ENCODE data around the gene RALGPS1.
A peak's percentile ranks its signal among the peaks of the same experiment; 100 is the strongest.

RALGPS1 gene

DNA sequence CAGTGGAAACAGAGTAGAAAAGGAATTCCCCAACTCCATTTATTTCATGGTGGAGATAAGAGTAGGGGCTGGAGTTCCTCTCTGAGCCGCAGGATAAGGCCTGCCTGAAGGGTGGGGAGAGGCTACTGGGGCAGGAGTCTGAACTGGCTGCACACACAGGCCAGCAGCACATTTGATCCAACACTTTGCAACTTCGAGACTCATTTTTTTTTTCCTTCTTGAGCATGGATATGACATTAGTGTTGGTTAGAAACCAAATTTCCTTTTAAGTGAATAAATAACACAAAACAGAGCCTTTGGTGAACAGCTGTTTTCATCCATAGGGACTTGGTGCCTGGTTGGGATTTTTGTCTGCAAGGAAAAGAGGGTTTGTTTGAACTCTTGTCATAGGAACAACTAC lies 76.6 kb downstream of the RALGPS1 start:
- Histone ChIP-seq H3K4me3 (ENCODE audit: low read length) (no peak overlapping the region), H3K4me1 (ENCODE audit: low read length) (peaks cover 5% of the 10 kb centered on the region), H3K9ac (ENCODE audit: low read length) (no peak overlapping the region), H3K27ac (ENCODE audit: low read length) (no peak overlapping the region), H3K4me2 (ENCODE audit: low read length) (no peak overlapping the region), H3K27me3 (ENCODE audit: low read depth, low read length) (no peaks in the 10 kb centered on the region), H2AFZ (ENCODE audit: low read depth, low read length) (no peak overlapping the region), H3K36me3 (replicated peaks; ENCODE audit: low read depth, low read length) (no peaks in the 10 kb centered on the region), H3K79me2 (ENCODE audit: low read length) (no peaks in the 10 kb centered on the region), H3K9me3 (ENCODE audit: insufficient read depth, low read length) (no peaks in the 10 kb centered on the region), H4K20me1 (ENCODE audit: insufficient read depth, low read length) (no peaks in the 10 kb centered on the region)
- TF ChIP-seq EZH2phosphoT487 (IDR thresholded peaks at IDR 0.05; ENCODE audit: low read depth) = no peak
- no peak for TF ChIP-seq CTCF (IDR thresholded peaks at IDR 0.05; ENCODE audit: low read depth, low read length)

GRCh38 chr9:126992427-126992826 lies 77.8 kb downstream of the RALGPS1 start:
- TF ChIP-seq EZH2phosphoT487 (IDR thresholded peaks at IDR 0.05; ENCODE audit: low read depth) = no peak
- no peak for TF ChIP-seq CTCF (IDR thresholded peaks at IDR 0.05; ENCODE audit: low read depth, low read length)
- Histone ChIP-seq H3K4me2 (ENCODE audit: low read length) (no peak overlapping the region), H3K27me3 (ENCODE audit: low read depth, low read length) (no peaks in the 10 kb centered on the region), H3K4me3 (ENCODE audit: low read length) (no peak overlapping the region), H3K79me2 (ENCODE audit: low read length) (no peaks in the 10 kb centered on the region), H3K9ac (ENCODE audit: low read length) (no peak overlapping the region), H3K9me3 (ENCODE audit: insufficient read depth, low read length) (no peaks in the 10 kb centered on the region), H3K27ac (ENCODE audit: low read length) (no peak overlapping the region), H3K4me1 (ENCODE audit: low read length) (no peaks in the 10 kb centered on the region), H2AFZ (ENCODE audit: low read depth, low read length) (no peak overlapping the region), H3K36me3 (replicated peaks; ENCODE audit: low read depth, low read length) (no peaks in the 10 kb centered on the region), H4K20me1 (ENCODE audit: insufficient read depth, low read length) (no peaks in the 10 kb centered on the region)

DNA sequence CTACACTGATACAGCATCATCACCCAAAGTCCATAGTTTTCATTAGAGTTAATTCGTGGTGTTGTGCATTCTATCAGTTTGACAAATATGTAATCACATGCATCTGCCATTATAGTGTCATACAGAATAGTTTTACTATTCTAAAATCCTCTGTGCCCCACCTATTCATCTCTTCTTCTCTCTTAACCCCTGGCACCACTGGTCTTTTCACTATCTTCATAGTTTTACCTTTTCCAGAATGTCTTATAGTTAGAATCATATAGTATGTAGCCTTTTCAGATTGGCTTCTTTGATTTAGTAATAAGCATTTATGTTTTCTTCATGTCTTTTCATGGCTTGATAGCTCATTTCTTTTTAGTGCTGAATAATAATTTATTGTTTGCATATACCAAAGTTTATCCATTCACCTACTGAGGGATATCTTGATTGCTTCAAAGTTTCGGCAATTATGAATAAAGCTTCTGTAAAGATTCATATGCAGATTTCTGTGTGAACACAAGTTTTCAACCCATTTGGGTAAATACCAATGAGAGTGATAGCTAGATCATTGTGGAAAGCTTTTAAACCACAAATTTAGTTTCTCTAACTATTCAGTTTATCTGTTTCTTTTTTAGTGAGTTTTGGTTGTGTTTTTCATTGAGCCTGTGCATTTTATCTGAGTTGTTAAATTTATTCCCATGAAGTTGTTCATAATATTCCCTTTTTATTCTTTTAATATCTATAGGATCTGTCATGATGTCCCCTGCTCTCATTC lies 84.9 kb downstream of the RALGPS1 start:
- H3K4me3 ChIP-seq (ENCODE audit: low read length) = no peak overlapping the region
- TF ChIP-seq CTCF (IDR thresholded peaks at IDR 0.05; ENCODE audit: low read depth, low read length) = no peak
- TF ChIP-seq EZH2phosphoT487 (IDR thresholded peaks at IDR 0.05; ENCODE audit: low read depth) = no peak
- no peak overlapping the region for H3K4me2 ChIP-seq (ENCODE audit: low read length)
- no peaks in the 10 kb centered on the region for H3K36me3 ChIP-seq (replicated peaks; ENCODE audit: low read depth, low read length)
- H3K9ac ChIP-seq (ENCODE audit: low read length) = no peak overlapping the region
- no peaks in the 10 kb centered on the region for H4K20me1 ChIP-seq (ENCODE audit: insufficient read depth, low read length)
- no peak overlapping the region for H3K27ac ChIP-seq (ENCODE audit: low read length)
- no peak overlapping the region for H2AFZ ChIP-seq (ENCODE audit: low read depth, low read length)
- H3K9me3 ChIP-seq (ENCODE audit: insufficient read depth, low read length) = no peaks in the 10 kb centered on the region
- H3K27me3 ChIP-seq (ENCODE audit: low read depth, low read length) = 0 out of 2 replicates have a peak, but pooled peaks cover 4% of the 10 kb centered on the region
- H3K4me1 ChIP-seq (ENCODE audit: low read length) = peaks cover 2% of the 10 kb centered on the region
- H3K79me2 ChIP-seq (ENCODE audit: low read length) = no peaks in the 10 kb centered on the region

GRCh38 chr9:127004946-127005769 lies 90.6 kb downstream of the RALGPS1 start:
- no peak overlapping the region for H3K9ac ChIP-seq (ENCODE audit: low read length)
- peak overlapping the region; percentile 43 for H3K4me2 ChIP-seq (ENCODE audit: low read length)
- H3K36me3 ChIP-seq (replicated peaks; ENCODE audit: low read depth, low read length) = no peaks in the 10 kb centered on the region
- no peak overlapping the region for H2AFZ ChIP-seq (ENCODE audit: low read depth, low read length)
- H4K20me1 ChIP-seq (ENCODE audit: insufficient read depth, low read length) = no peaks in the 10 kb centered on the region
- no peaks in the 10 kb centered on the region for H3K9me3 ChIP-seq (ENCODE audit: insufficient read depth, low read length)
- H3K79me2 ChIP-seq (ENCODE audit: low read length) = no peaks in the 10 kb centered on the region
- no peaks in the 10 kb centered on the region for H3K27me3 ChIP-seq (ENCODE audit: low read depth, low read length)
- peaks cover 19% of the 10 kb centered on the region for H3K4me1 ChIP-seq (ENCODE audit: low read length)
- H3K4me3 ChIP-seq (ENCODE audit: low read length) = no peak overlapping the region
- no peak for TF ChIP-seq EZH2phosphoT487 (IDR thresholded peaks at IDR 0.05; ENCODE audit: low read depth)
- no peak for TF ChIP-seq CTCF (IDR thresholded peaks at IDR 0.05; ENCODE audit: low read depth, low read length)
- H3K27ac ChIP-seq (ENCODE audit: low read length) = peak overlapping the region; percentile 15; the same call in 1 of the 2 replicates

Measured in OCI-LY3 (cell line).